ENCODE measurements around the gene DLGAP1.

Gene DLGAP1

GRCh38 chr18:3777122-3777521, 678.0 kb downstream of the DLGAP1 start:
- POLR2A ChIA-PET, result no interaction called here
- no peaks in the 10 kb centered on the region for H3K4me1 ChIP-seq (ENCODE audit: control insufficient read depth, insufficient read depth, low read length)
- no peak for TF ChIP-seq ZNF121 (tag by site-specific recombination; IDR thresholded peaks at IDR 0.05)
- TF ChIP-seq GFI1B (tag by site-specific recombination; IDR thresholded peaks at IDR 0.05), result no peak
- no peak for TF ChIP-seq ZNF37A (tag by site-specific recombination; IDR thresholded peaks at IDR 0.05)
- H3K36me3 ChIP-seq (ENCODE audit: control insufficient read depth in 2 of 2, insufficient read depth in 1 of 2, low read length in 2 of 2), result no peaks in the 10 kb centered on the region
- CTCF ChIA-PET, result interaction anchor here (1.0 to 1.1 kb wide), 2 partner anchors 85 to 93 kb away, joined by 5 to 6 read pairs; no protein-coding TSS in a partner anchor
- no peak overlapping the region for H3K27ac ChIP-seq (ENCODE audit: extremely low read depth, low read depth, low read length)
- no peaks in the 10 kb centered on the region for H3K9me3 ChIP-seq (ENCODE audit: control insufficient read depth, insufficient read depth, low read depth, low read length)
- no peak overlapping the region for H3K4me3 ChIP-seq (ENCODE audit: low read depth, low read length)

GRCh38 chr18:3775996-3776395, 679.1 kb downstream of the DLGAP1 start:
- TF ChIP-seq ZNF16 (tag by site-specific recombination; IDR thresholded peaks at IDR 0.05; ENCODE audit: low read depth), result no peak
- no peak for TF ChIP-seq ZNF76 (tag by site-specific recombination; IDR thresholded peaks at IDR 0.05; ENCODE audit: borderline replicate concordance, low read depth)
- TF ChIP-seq ZNF645 (tag by site-specific recombination; IDR thresholded peaks at IDR 0.05), result no peak
- TF ChIP-seq ZNF776 (tag by site-specific recombination; IDR thresholded peaks at IDR 0.05; ENCODE audit: borderline replicate concordance), result no peak
- no peak for TF ChIP-seq ZNF174 (tag by site-specific recombination; IDR thresholded peaks at IDR 0.05)
- TF ChIP-seq, protein P1, sequence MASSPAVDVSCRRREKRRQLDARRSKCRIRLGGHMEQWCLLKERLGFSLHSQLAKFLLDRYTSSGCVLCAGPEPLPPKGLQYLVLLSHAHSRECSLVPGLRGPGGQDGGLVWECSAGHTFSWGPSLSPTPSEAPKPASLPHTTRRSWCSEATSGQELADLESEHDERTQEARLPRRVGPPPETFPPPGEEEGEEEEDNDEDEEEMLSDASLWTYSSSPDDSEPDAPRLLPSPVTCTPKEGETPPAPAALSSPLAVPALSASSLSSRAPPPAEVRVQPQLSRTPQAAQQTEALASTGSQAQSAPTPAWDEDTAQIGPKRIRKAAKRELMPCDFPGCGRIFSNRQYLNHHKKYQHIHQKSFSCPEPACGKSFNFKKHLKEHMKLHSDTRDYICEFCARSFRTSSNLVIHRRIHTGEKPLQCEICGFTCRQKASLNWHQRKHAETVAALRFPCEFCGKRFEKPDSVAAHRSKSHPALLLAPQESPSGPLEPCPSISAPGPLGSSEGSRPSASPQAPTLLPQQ (tag by site-specific recombination; IDR thresholded peaks at IDR 0.05), result no peak
- no peak for TF ChIP-seq ZNF146 (tag by site-specific recombination; IDR thresholded peaks at IDR 0.05)
- no peak for TF ChIP-seq KLF7 (tag by site-specific recombination; IDR thresholded peaks at IDR 0.05; ENCODE audit: borderline replicate concordance)
- TF ChIP-seq WT1 (tag by site-specific recombination; IDR thresholded peaks at IDR 0.05), result no peak
- TF ChIP-seq SETDB1 (IDR thresholded peaks at IDR 0.05; ENCODE audit: insufficient read length, low read length), result no peak
- no peak for TF ChIP-seq SCRT2 (tag by site-specific recombination; IDR thresholded peaks at IDR 0.05)
- Histone ChIP-seq H3K36me3 (ENCODE audit: control insufficient read depth in 2 of 2, insufficient read depth in 1 of 2, low read length in 2 of 2) (no peaks in the 10 kb centered on the region), H3K4me1 (ENCODE audit: control insufficient read depth, insufficient read depth, low read length) (no peaks in the 10 kb centered on the region; the same call in 1 of the 2 replicates), H3K27ac (ENCODE audit: extremely low read depth, low read depth, low read length) (no peak overlapping the region), H3K4me3 (ENCODE audit: low read depth, low read length) (no peak overlapping the region), H3K9me3 (ENCODE audit: control insufficient read depth, insufficient read depth, low read depth, low read length) (no peaks in the 10 kb centered on the region)
- CTCF ChIA-PET, result interaction anchor here (0.6 kb wide), 1 partner anchor 218 kb away, joined by 3 read pairs; no protein-coding TSS in a partner anchor
- POLR2A ChIA-PET, result no interaction called here

DNA sequence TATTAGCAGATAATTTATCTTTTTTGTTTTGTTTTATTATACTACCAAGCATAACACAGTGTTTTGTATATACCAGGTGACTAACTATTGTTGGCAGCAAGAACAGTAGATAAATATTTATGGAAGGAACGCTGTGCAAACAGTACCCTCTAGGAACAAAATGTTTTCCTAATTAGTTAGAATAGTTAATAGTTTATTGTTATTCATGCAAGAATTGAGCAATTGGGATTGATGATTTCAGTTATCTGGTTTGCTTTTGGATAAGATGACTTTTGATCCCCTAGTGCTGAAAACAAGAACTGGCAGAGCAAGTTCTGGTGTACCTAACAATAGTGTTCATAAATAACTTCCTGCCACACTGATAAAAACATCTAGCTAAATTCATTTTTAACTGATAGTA, 681.8 kb downstream of the DLGAP1 start:
- Histone ChIP-seq H3K27ac (ENCODE audit: extremely low read depth, low read depth, low read length) (no peak overlapping the region), H3K4me1 (ENCODE audit: control insufficient read depth, insufficient read depth, low read length) (peaks cover 2% of the 10 kb centered on the region; the same call in 1 of the 2 replicates), H3K36me3 (ENCODE audit: control insufficient read depth in 2 of 2, insufficient read depth in 1 of 2, low read length in 2 of 2) (no peaks in the 10 kb centered on the region), H3K4me3 (ENCODE audit: low read depth, low read length) (no peak overlapping the region), H3K9me3 (ENCODE audit: control insufficient read depth, insufficient read depth, low read depth, low read length) (no peaks in the 10 kb centered on the region)
- CTCF ChIA-PET, result interaction anchor here (0.6 to 4.0 kb wide), 6 partner anchors 15 to 227 kb away, joined by 3 to 107 read pairs (median 12); no protein-coding TSS in a partner anchor
- POLR2A ChIA-PET, result interaction anchor here (0.5 kb wide), 1 partner anchor 102 kb away, joined by 3 read pairs; no protein-coding TSS in a partner anchor
- TF ChIP-seq ZNF24 (tag by site-specific recombination; IDR thresholded peaks at IDR 0.05) (no peak), SCRT2 (tag by site-specific recombination; IDR thresholded peaks at IDR 0.05) (no peak), ZNF248 (tag by site-specific recombination; IDR thresholded peaks at IDR 0.05) (no peak), BCL11A (tag by site-specific recombination; IDR thresholded peaks at IDR 0.05; ENCODE audit: low read depth) (no peak), ZNF132 (tag by site-specific recombination; IDR thresholded peaks at IDR 0.05; ENCODE audit: borderline replicate concordance) (no peak), ZNF629 (tag by site-specific recombination; IDR thresholded peaks at IDR 0.05) (no peak), ZNF837 (tag by site-specific recombination; IDR thresholded peaks at IDR 0.05) (no peak), ZXDB (tag by site-specific recombination; IDR thresholded peaks at IDR 0.05) (no peak), ZNF544 (tag by site-specific recombination; IDR thresholded peaks at IDR 0.05) (no peak), ZNF341 (tag by site-specific recombination; IDR thresholded peaks at IDR 0.05; ENCODE audit: low read depth) (no peak), ZNF664 (tag by site-specific recombination; IDR thresholded peaks at IDR 0.05) (no peak), ZNF513 (tag by site-specific recombination; IDR thresholded peaks at IDR 0.05) (no peak), ZNF362 (tag by site-specific recombination; IDR thresholded peaks at IDR 0.05) (no peak), KLF7 (tag by site-specific recombination; IDR thresholded peaks at IDR 0.05; ENCODE audit: borderline replicate concordance) (no peak)
- TF ChIP-seq, protein P2, sequence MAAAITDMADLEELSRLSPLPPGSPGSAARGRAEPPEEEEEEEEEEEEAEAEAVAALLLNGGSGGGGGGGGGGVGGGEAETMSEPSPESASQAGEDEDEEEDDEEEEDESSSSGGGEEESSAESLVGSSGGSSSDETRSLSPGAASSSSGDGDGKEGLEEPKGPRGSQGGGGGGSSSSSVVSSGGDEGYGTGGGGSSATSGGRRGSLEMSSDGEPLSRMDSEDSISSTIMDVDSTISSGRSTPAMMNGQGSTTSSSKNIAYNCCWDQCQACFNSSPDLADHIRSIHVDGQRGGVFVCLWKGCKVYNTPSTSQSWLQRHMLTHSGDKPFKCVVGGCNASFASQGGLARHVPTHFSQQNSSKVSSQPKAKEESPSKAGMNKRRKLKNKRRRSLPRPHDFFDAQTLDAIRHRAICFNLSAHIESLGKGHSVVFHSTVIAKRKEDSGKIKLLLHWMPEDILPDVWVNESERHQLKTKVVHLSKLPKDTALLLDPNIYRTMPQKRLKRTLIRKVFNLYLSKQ (tag by site-specific recombination; IDR thresholded peaks at IDR 0.05; ENCODE audit: borderline replicate concordance), result no peak
